Superior temporal gyrus (tissue), 1 donor: ENCODE results near the gene EML1.
"Not testable (repeated sequence)": the region's sequence is repeated elsewhere in the genome, so short reads cannot be mapped to it uniquely, and the experiment has no call there.

Experiments
- DNase-seq: peaks from one replicate; pipeline ENCODE4 v3.0.0-alpha.2; 2016; ENCODE audit errors: extremely low spot score

EML1 gene

DNA sequence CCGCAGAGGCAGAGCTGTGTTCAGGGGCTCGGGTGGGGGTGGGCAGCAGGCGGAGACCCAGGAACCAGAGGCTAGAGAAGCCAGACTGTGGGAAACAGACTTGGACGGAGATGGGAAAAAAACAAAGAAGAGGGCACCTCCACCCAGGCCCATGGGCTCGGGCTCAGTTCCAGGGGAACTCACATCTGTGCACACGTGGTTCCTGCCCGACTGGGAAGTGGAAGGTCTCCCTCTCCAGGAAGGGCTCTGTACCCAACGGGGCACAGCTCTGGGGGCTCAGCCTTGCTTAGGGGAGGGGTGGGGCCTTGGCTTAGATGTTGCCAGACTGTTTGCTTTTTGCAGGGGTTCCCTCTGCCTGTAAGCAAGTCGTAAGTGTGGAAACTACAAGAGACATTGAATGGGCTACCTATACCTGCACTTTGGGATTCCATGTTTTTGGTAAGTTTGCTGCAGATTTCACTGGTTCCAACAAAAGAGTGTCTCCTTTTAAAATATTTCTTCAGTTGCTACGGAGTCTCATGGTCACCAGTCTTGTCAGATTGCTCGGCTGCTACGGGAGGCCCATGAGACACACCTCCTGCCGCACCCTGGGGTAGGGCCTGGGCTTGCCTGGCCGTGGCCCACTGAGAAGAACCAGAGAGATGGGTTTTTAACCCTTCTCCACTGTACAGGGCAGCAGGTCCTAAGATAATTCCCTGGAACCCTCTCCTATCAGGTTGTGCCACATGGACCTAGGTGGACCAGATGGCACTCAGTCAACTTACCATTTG is 144.4 kb downstream of the EML1 start:
- no peak for DNase-seq

DNA sequence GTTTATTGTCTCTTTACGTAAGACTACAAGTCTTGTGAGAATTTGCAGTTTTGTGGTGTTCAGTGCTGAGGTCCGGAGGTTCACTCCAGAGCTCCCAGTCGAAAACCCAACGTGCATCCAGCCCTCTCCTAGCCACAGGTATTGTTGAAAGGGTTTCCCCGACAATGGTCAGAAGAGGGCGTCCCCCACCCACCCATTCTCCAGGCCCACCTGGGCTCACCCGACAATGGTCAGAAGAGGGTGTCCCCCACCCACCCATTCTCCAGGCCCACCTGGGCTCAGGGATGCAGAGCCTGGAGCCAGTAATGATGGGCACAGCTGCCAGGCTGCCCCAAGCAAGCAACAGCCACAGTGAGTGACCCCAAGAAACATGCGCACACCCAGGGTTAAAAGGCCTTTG is 145.2 kb downstream of the EML1 start:
- no peak for DNase-seq

DNA sequence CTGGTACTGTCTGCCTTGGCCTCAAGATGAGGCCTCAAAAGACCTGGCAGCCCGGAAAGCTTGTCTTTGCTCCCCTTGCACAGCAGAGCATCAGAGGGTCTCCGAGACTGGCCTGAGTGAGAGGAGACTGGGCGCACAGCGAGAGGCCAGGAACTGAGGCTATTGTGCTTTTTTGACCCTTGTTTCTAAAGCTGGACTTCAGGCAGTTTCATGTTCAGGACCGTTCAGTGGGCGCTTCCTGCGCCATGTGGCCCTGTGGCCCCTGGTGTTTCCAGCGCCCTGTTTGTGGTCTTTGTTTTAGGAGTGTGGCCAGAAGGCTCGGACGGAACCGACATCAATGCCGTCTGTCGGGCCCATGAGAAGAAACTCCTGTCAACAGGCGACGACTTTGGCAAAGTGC is 145.7 kb downstream of the EML1 start:
- DNase-seq, result no peak

DNA sequence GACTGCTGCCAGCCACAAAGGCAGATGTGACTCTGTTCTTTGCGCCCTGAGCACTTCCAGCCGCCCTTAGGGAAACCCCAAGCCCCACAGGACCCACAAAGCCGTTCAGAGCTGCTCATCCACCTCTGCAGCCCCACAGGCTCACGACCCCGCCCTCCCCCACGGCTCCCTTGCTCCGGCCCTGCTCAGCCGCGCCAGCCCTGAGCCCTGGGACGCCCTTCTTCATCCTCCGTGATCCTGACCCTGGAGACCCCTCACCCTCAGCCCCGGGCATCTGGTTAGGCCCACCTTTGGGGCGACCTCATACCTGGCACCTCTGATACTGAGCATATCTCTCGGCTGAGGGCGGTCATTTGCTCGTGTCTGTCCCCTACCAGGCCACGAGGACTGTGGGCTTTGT is 146.2 kb downstream of the EML1 start:
- DNase-seq, result no peak

DNA sequence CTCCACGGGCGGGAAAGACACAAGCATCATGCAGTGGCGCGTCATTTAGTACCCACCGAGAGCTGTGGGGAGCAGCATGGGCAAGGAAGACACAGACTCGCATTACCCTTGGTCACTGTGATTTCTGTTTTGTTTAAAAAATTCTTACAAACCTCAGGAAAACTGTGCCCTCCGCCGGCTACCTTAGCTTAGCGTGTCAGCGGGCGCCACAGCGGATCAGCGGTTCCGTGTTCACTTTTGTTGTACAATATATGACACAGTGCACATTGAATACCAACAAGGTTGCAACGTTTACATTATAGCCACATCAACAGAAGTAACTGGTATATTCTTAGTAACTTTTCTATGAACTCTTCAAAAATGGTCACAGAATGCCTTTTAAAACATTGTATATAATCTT is 146.9 kb downstream of the EML1 start:
- DNase-seq, result no peak

DNA sequence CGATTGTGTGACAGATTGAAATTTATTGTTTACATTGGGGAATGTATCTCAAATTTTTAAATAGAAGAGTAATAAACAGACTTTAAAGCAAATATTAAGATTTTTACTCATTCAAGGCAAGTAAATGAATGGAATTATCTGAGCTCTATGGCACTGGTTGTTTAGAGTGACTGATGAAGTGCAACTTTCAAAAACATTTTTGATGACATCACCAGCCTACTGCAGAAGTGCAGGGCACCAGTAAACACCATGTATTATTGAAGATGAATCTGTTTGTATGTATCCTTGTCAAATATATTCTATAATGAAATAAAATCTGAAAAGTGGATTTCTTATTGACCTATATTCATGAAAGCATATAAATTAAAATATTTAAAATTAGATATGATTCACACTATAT is 148.0 kb downstream of the EML1 start:
- DNase-seq, result no peak

DNA sequence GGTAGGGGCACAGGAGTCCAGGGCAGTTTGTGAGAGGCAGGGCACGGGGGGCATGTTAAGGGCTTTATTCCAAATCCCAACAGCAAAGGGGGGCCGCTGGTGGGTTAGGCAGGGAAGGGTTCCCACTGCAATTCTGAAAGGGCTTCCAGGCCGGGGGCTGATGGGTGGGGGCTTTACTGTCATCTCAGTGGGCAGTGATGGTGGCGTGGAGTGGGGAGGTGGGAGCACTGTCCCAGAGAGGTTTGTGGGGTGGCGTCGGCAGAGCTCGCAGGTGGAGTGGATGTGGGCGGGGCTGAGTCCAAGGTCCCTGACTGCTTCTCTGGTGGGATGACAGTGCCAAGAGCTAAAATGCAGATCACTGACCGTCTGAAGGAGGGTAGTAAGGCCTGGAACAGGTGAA is 150.4 kb downstream of the EML1 start:
- no peak for DNase-seq

DNA sequence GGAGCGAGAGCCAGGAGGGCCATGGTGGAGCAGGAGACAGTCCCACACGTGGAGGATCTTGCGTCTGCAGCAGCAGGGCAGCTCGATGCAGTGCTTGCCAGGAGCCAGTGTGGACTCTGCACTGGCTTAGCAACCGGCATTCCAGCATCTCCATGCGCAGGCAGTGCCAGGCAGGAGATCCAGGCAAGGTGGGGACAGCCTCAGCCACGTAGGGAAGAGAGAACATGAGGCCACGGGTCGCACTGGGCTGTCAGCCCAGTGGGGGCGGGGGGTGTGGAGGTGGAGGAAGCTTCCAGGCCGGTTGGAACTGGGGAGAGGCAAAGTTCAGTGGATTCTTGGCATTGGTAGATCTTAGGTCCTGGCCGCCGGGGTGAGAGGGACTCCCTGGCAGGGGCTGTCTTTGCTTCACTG is 151.0 kb downstream of the EML1 start:
- DNase-seq, result no peak

DNA sequence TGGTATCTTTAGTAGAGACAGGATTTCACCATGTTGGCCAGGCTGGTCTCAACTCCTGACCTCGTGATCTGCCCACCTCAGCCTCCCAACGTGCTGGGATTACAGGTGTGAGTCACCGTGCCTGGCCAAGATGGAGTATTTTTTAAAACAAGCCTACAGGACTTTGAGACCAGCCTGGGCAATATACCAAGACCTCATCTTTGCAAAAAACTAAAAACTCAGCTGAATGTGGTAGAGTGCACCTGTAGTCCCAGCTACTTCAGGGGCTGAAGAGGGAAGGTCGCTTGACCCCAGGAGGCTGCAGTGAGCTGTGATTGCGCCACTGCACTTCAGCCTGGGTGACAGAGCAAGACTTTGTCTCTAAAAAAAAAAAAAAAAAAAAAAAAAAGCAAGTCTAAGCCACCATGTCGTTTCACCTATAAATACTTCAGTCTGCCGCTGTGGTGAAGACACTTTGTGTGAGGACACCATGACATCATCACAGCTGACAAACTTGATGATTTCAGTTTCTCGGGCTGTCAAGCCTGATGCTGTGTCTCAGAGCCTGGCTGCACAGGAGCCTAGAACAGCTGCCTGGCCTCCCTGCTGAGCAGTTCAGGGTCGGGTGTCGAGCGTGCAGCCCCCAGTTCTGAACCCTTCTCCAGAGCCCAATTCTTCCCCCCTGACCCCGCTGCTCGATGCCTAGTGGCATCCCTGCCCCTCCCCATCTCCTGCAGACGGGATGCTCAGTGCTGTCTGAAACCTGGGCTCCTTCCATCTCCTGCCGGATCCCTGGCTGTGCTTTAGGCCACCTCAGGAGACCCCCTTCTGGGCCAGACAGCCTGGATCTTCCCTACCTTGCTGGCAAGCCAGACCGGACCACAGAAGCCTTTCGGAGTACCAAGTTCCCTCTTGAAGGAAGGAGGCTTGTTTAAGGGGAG is 152.8 kb downstream of the EML1 start:
- peak; percentile 32 for DNase-seq

DNA sequence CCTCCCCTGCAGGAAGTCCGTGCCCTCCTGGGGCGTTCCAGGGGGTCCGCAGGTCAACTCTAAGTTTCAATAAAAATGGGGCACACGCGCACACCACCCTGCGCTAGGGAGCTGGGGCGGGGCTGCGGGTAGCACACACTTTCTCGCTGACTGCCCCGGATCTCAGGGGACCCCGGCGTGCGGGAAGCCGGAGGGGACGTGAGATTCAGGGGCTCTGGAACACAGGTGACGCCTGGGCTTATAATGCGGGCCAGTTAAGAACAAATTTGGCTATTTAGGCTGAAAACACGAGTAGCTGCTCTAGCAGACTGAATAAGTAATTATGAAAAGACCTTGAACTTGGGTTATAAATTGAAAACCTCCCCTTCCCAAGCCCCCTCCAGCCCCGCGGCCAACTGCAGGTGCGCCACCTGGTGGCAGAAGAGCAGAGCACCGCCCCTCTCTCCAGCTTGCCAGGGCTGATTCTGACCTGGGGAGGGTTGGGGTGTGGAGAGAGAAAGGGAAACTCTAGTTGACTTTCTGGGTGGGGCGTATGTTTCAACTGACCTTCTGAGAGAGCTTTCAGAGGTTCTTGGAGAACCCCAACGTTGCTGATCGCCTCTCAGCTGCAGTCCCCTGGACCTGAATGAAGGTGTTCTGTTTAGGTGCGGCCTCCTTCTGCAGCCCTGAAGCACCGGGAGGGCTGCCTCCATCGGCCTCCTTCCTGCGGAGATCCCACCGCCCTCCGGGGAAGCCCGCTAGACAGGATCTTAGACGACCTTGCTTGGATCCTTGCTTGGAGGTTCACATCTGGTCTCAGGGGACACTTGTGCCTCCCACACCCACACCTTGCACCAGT is 153.7 kb downstream of the EML1 start:
- peak; percentile 45 for DNase-seq

DNA sequence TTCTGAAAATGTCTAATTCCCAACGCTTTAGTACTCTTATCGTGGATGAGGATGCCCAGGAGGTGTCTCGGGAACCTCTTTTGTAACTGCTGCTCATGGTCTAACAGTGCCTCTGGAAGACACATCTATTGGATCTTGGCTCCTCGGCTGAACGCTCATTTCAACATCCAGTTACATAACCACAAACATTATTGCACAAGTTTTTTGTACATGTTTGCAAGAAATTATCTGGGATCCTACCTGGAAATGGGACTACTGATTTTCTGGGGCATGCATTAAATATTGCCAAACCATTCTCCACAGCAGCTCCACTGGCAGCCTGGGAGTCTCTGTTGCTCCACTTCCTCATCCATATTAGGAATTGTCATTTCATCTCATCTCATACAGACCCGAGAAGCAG is 154.5 kb downstream of the EML1 start:
- peak; percentile 33 for DNase-seq

DNA sequence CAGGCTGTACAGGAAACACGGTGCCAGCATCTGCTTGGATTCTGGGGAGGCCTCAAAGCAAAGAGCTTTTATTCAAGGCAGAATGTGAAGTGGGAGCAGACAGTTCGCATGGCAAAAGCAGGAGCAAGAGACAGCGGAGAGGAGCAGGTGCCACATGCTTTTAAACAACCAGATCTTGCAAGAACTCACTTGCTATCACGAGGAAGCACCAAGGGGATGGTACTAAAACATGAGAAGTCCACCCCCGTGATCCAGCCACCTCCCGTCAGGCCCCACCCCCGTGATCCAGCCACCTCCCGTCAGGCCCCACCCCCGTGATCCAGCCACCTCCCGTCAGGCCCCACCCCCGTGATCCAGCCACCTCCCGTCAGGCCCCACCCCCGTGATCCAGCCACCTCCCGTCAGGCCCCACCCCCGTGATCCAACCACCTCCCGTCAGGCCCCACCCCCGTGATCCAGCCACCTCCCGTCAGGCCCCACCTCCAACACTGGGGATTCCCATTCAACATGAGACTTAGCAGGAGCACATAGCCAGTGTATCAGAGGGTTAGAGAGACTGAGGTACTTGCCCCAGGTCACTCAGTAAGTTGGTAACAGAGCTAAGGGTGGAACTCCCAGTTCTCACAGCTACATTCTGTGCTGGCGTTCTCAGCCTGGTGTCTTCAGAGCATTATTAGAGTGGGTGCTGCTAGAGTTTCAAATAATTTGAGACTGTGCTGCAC is 156.0 kb downstream of the EML1 start:
- not testable (repeated sequence) for DNase-seq

DNA sequence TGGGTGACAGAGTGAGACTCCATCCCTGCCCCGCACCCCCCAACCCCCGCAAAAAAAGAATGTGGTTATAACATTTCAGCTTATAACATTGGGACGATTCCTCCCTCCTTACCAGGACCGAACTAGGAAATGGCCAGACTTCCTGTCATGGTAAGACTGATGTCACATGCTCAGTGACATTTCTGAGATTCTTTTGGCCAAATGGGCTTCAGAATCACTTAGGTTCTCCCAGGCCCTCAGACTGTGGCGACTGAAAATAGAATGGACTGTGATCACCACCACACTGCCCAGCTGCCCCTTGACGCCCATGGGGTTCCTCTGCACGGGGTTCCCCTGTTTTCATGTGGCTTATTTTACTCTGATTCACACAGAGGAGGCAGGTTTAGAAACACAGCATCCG is 157.0 kb downstream of the EML1 start:
- no peak for DNase-seq

DNA sequence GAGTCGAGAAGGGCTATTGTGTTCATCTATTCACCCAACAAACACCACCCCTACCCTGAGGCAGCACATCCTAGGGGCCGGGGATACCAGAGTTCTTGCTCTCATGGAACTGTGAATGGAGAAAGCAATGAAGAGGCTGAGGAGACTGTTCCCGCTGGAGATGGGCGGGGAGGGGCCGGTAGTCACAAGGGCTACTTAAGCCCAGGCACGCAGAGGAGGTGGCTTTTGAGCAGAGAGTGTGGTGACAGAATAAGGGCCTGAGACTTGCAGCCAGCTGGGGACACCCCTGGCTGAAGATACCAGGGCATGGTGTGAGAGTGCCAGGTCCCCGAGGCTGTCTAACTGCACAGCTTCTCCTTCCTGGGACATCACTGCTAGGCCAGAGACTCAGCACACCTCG is 157.9 kb downstream of the EML1 start:
- DNase-seq, result no peak

DNA sequence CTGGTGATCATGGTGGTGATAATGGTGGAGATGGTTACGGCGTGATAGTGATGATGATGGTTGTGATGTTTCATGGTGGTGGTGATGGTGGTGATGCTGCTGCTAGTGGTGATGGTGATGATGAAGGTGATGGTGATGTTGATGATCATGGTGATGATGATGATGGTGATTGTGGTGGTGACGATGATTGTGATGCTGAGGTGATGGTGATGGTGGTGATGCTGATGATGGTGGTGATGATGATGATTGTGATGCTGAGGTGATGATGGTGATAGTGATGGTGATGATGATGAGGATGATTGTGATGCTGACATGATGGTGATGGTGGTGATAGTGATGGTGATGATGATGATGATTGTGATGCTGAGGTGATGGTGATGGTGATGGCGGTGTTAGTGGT is 158.8 kb downstream of the EML1 start:
- DNase-seq, result no peak

DNA sequence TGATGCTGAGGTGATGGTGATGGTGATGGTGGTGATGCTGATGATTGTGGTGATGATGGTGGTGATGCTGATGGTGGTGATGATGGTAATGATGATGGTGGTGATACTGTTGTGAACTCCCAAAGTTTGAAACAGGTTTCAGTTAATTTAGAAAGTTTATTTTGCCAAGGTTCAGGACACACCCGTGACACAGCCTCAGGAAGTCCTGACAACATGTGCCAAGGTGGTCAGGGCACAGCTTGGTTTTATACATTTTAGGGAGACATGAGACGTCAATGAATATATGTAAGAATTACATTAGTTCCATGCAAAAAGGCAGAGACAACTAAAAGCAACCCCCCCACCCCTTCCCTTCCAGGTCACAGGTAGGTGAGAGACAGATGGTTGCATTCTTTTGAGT is 159.2 kb downstream of the EML1 start:
- DNase-seq, result no peak

DNA sequence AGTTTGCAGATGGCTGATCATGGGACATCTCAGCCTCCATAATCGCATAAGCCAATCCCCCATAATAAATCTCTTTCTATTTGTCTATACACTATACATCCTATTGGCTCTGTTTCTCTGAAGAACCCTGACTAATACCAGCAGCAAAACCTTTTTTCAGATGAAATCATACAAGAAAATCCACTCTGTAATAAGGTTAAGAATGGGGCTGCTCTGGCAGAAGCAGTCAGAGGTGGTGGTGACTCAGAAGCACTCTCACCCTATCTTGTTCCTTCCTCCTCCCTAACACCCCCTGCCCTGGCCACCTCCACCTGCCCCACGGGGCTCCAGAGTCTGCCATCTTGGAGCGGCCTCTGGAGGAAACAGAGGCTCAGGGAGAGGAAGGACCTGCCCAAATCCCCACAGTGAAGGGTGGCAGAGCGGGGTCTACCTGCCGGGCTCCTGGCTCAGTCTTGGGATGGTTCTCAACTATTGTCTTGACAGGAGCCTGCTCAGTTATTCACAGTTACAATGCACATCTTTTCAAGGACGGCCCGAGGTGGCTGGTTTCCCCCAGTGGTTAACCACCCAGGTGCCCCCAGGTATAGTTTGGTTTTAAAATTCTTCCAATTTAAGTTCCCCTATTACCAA is 162.7 kb downstream of the EML1 start:
- DNase-seq, result no peak

DNA sequence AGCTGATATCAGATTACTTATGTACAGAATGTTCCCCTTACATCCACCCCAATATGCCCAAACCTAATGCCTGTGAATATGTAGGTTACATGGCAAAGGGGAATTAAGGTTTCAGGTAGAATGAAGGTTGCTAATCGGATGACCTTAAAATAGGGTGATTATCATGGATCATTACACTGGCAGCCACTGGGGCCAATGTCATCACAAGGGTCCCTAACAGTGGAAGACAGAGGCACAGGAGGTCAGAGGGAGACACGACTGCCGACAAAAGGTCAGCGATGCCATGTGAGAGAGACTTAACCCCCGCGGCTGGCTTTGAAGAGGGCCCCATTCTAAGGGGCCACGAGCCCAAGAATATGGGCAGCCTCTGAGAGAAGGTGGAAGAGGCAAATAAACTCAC is 165.2 kb downstream of the EML1 start:
- DNase-seq, result no peak

DNA sequence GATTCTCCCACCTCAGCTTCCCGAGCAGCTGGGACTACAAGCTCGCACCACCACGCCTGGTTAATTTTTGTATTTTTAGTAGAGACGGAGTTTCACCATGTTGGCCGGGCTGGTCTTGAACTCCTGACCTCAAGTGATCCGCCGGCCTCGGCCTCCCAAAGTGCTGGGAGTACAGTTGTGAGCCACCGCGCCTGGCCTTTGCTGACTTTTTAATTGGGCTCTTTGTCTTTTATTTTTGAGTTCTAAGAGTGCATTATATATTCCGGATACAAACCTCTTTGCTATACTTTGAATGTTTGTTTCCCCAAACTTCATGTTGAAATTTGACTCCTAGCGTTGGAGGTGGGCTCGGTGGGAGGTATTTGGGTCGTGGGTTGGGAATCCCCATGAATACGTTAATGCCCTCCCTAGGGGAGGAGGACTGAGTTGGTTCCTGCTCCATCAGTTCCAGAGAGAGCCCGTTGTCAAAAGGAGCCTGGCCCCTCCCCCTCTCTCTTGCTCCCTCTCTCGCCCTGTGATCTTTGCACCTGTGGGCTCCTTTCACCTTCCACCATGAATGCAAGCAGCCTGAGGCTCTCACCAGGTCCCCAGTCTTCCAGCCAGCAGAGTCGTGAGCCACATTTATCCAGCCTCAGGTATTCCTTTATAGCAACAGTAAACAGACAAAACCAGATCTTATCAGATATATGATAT is 168.8 kb downstream of the EML1 start:
- DNase-seq, result no peak

DNA sequence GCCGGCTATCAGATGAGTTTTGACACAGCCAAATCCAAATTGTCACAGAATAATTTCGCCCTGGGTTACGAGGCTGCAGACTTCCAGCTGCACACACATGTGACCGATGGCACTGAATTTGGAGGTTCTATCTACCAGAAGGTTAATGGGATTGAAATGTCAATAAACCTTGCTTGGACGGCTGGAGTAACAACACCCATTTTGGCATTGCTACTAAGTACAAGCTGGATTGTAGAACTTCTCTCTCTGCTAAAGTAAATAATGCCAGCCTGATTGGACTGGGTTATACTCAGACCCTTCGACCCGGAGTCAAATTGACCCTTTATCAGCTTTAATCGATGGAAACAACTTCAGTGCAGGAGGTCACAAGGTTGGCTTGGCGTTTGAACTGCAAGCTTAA is 171.8 kb downstream of the EML1 start:
- DNase-seq, result no peak
